Measurements from ENCODE around the gene FER1L5. TPM values are rescaled to one million over a fixed set of nuclear protein-coding genes. Genes with fewer than 3 reads are reported as not detected.

FER1L5 gene
- total RNA-seq, 1 donor from 2014 or later: 0.51 TPM

- no peak overlapping the region for H3K27ac Mint-ChIP-seq (ENCODE audit: unreplicated experiment)
- H3K36me3 Mint-ChIP-seq (ENCODE audit: unreplicated experiment): no peaks in the 10 kb centered on the region
- DNase-seq: no peak
- H3K27me3 Mint-ChIP-seq (ENCODE audit: unreplicated experiment): peaks cover 2% of the 10 kb centered on the region
- TF ChIP-seq CTCF (IDR thresholded peaks at IDR 0.05; ENCODE audit: partially characterized antibody, unreplicated experiment): no peak
- H3K9me3 Mint-ChIP-seq (ENCODE audit: unreplicated experiment): no peaks in the 10 kb centered on the region
- H3K4me3 Mint-ChIP-seq (ENCODE audit: unreplicated experiment): no peak overlapping the region
- H3K4me1 Mint-ChIP-seq (ENCODE audit: low read depth, unreplicated experiment): no peaks in the 10 kb centered on the region
Measured at GRCh38 chr2:96683307-96683706, 40.7 kb downstream of the FER1L5 start.

DNA sequence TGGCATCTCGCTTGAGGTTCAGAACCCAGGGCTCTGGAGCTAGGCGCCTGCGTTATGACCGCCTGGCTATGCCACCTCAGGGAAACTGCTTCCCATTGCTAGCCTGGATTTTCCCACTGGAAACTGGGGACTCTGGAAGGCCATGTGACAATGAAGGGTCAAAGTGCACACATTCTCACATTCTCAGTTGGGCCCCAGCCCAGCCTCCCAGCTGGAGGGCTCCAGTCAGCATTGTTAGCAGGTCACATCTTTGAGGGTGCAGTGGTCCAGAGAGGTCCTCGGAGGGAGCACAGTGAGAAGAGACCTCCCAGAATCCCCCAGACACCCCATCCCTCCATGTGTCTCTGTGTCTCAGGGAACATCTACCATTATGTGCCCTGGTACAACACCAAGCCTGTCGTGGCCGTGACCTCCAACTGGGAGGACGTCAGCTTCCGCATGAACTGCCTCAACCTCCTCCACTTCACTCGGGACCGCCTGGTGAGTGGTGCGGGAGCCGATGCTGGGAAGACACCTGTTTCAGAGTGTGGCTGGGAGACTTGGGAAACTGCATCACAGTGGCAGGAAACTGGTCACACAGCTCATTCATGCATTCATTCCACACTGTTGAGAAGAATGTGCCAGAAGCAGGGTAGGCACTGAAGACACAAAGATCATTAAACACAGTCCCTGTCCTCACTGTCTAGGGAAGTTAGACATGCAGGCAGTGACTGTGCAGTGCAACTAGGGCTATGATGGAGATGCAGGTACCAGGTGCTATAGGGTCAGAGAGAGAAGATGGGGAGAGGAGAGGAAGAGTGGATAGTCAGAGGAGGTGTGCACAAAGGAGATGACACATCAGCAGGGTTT, 41.6 kb downstream of the FER1L5 start:
- DNase-seq: no peak
- no peaks in the 10 kb centered on the region for H3K4me1 Mint-ChIP-seq (ENCODE audit: low read depth, unreplicated experiment)
- H3K27ac Mint-ChIP-seq (ENCODE audit: unreplicated experiment): no peak overlapping the region
- H3K9me3 Mint-ChIP-seq (ENCODE audit: unreplicated experiment): no peaks in the 10 kb centered on the region
- H3K27me3 Mint-ChIP-seq (ENCODE audit: unreplicated experiment): peaks cover 3% of the 10 kb centered on the region
- TF ChIP-seq CTCF (IDR thresholded peaks at IDR 0.05; ENCODE audit: partially characterized antibody, unreplicated experiment): no peak
- no peak overlapping the region for H3K4me3 Mint-ChIP-seq (ENCODE audit: unreplicated experiment)
- H3K36me3 Mint-ChIP-seq (ENCODE audit: unreplicated experiment): no peaks in the 10 kb centered on the region

DNA sequence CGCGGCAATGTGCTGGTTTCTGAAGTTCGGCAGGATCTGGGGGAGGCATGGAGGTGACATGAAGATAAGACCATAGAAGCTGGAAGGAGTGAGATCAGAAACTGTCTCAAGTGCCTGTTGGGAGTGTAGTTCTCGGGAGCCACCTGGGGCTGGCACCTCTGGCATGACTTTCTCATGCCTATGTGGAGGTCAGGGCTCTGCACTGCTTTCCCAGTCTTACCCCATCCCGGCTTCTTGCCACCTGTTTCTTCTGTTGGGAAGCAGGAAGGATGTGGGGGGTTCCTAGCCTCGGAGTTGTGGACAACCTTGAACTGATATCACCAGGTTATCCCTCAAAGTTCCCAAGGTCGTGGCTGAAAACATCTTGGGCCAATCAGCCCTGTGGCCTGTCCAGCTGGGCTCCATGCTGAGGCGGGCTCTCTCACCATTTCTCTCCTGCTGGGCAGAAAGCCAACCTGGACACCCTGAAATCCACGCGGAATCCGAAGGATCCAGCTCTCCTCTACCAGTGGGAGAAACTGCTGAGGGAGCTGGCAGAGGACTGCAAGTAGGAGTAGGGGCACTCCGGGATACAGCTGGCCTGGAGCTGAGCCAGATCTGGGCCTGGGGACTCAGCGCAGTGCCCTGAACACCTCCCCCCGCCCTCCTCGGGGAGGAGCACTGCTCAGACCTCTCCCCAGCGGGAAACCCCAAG, 42.5 kb downstream of the FER1L5 start:
- H3K36me3 Mint-ChIP-seq (ENCODE audit: unreplicated experiment): no peaks in the 10 kb centered on the region
- no peak for TF ChIP-seq CTCF (IDR thresholded peaks at IDR 0.05; ENCODE audit: partially characterized antibody, unreplicated experiment)
- no peak overlapping the region for H3K27ac Mint-ChIP-seq (ENCODE audit: unreplicated experiment)
- H3K4me3 Mint-ChIP-seq (ENCODE audit: unreplicated experiment): no peak overlapping the region
- H3K4me1 Mint-ChIP-seq (ENCODE audit: low read depth, unreplicated experiment): no peaks in the 10 kb centered on the region
- peaks cover 3% of the 10 kb centered on the region for H3K27me3 Mint-ChIP-seq (ENCODE audit: unreplicated experiment)
- H3K9me3 Mint-ChIP-seq (ENCODE audit: unreplicated experiment): peaks cover under 1% of the 10 kb centered on the region
- DNase-seq: no peak

DNA sequence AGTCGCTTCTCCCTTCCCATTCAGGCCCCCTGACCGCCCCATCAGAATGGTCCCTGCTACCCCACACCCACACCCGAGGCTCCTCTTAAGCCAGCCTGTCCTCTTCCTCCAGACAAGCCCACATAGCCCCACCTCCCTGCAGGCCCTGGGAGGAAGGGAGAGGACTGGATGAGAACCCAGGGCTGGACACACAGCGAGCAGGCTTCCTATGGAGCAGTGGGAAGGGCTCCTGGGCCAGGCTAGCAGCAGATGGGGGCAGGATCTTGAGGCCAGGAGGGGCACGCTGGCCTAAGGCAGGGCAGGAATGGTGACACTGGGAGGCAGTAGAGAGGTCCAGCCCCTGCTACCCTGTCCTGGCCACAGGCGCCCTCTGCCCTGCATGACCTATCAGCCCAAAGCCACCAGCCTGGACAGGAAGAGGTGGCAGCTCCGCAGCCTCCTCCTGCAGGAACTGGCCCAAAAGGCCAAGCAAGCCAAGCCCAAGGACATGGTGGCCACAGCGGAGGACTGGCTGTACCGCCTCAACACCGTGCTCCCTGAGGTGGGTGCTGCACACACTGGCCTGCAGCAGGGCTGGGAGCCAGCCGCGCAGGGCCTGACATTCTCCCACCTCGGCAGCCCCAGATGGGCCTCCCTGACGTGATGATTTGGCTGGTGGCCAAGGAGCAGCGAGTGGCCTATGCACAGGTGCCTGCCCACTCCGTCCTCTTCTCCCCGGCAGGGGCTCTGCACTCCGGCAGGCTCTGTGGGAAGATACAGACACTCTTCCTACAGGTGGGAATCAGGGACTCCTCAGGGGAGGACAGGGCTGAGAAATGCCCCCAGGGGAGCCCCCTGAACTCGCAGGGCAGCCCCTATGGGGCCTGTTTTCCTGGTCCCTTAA, 43.3 kb downstream of the FER1L5 start:
- Mint-ChIP-seq H3K9me3 (ENCODE audit: unreplicated experiment) (peaks cover 2% of the 10 kb centered on the region), H3K4me3 (ENCODE audit: unreplicated experiment) (no peak overlapping the region)
- no peak for DNase-seq

More for the DNA sequence above, 43.3 kb downstream of the FER1L5 start:
- no peak for TF ChIP-seq CTCF (IDR thresholded peaks at IDR 0.05; ENCODE audit: partially characterized antibody, unreplicated experiment)
- Mint-ChIP-seq H3K27ac (ENCODE audit: unreplicated experiment) (no peak overlapping the region), H3K36me3 (ENCODE audit: unreplicated experiment) (no peaks in the 10 kb centered on the region), H3K4me1 (ENCODE audit: low read depth, unreplicated experiment) (no peaks in the 10 kb centered on the region), H3K27me3 (ENCODE audit: unreplicated experiment) (peaks cover 3% of the 10 kb centered on the region)

Measured in glutamatergic neuron (in vitro differentiated cells).